NCI-H774 (cell line): ENCODE results near the gene CD96.

Experiments used
- DNase-seq: peaks from one replicate; lab custom pipeline; 2025; lab: John Stamatoyannopoulos, UW

CD96 gene

DNA sequence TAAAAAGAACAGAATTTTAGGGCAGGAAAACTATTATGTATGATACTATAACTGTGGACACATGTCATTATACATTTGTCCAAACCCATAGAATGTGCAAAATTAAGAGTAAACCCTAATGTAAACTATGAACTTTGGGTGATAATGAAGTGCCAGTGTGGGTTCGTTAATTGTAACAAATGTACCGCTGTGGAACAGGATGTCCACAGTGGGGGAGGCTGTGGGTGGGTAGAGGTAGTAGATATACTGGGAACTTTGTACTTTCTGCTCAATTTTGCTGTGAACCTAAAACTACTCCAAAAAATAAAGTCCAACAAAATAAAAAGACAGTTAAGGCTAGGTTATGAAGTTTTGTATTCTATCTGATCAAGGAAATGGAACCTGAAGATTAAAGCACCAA is 24.8 kb downstream of the CD96 start:
- DNase-seq = no peak

GRCh38 chr3:111568355-111568754 is 26.4 kb downstream of the CD96 start:
- no peak for DNase-seq

- DNase-seq = no peak
Observed at GRCh38 chr3:111568911-111569310, 26.9 kb downstream of the CD96 start.

DNA sequence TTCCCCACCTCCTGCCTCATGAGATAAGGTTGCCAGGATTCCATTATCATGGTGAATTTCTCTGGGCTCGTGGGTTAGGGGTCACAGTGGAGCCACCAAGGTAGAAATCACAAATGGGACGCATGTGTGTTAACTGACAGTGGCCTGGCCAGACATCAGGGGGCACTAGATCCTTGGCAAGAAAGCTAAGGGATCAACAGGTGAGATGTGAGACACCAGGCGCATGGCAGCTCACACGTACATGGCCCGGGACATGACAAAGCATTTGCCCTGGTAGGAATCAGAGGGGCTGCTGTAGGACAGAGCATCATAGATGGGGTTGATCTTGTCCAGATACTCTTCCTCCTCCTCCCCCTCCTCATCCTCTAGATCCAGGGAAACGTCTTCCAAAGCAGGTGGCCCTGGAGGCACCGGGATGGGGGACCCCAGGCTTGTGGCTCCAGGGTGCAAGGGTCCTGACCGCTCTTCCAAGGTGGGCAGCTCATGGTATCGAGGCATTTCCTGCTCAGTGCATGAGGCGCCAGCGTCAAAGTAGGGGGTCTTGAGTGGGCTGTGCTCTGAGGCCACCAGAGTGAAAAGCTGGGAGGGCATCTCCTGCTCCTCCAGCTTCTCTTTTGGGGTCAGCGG is 28.5 kb downstream of the CD96 start:
- no peak for DNase-seq

DNA sequence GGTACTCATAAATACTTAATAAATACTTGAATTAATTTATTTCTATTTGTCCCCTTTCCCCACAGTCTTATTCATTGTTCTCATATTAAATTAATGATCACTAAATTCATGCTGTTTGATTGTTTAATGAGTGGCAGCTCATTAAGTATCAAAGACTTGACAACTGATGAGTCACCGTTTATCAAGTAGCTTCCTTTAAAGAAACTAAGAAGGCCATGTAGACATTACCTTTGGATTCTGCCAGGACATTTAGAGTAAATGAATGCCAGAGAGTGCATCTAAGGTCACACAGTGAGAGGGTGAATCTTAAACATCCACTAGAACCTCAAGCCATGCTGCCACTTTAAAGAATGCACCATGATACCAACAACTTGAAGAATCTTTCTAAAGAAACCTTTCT is 29.3 kb downstream of the CD96 start:
- no peak for DNase-seq

GRCh38 chr3:111571907-111572460 is 30.0 kb downstream of the CD96 start:
- no peak for DNase-seq

DNA sequence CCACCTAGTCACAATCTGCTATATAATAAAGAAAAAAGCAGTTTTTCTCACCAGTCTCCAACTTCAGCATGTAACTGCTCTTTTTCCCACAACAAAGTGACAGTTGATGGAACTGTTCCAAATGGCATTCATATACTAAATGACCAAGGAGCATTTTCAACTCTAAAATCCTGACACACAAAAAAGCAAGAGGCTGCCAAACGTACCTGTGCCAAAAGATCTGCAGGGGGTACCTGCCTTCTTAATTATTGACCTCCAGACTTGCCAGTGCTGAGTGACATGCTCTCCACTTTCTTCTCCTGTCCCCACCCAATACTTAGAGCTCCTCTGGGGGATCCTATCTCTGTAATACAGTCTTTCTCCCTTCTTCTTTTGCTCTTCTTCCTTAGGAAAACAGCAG is 35.1 kb downstream of the CD96 start:
- DNase-seq = no peak

GRCh38 chr3:111577798-111578685 is 36.0 kb downstream of the CD96 start:
- no peak for DNase-seq

DNA sequence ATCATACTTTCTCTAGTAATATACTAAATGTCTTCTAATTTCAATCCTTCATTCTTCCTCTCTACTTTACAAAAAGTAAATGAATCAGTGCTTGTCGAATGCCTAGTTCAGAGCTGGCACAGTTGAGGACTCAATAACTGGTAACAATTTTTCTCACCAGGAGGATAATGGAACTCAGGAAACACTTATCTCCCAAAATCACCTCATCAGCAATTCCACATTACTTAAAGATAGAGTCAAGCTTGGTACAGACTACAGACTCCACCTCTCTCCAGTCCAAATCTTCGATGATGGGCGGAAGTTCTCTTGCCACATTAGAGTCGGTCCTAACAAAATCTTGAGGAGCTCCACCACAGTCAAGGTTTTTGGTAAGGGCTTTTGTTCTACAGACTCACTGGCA is 36.9 kb downstream of the CD96 start:
- no peak for DNase-seq

DNA sequence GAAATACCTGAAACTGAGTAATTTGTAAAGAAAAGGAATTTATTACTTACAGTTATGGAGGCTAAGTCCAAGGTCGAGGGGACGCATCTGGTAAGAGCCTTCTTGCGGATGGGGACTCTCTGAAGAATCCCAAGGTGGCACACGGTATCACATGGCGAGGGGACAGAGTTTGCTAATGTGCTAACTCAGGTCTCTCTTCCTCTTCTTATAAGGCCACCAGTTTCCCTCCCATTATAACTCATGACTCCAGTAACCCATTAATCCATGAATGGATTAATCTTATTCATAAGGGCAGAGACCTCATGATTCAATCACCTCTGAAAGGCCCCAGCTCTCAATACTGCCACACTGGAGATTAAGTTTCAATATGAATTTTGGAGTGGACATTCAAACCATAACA is 37.5 kb downstream of the CD96 start:
- no peak for DNase-seq

GRCh38 chr3:111581403-111582119 is 39.6 kb downstream of the CD96 start:
- no peak for DNase-seq

DNA sequence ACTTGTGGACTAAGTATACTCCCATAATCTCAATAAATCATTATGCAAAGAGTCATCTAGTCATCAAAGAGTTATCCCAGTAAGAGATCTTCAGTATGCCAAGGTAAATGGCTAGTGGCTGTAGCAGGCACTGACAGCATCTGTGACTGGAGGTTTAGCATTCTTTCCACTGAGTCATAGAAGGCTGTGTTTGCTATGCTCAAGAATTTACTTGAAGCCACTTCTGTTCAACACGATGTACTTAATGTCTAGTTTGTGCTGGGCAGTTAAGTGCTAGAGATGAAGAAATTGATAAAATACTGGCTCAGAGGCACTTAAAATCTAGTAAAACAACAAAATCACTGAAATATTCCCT is 40.1 kb downstream of the CD96 start:
- no peak for DNase-seq

- DNase-seq = no peak
Observed at GRCh38 chr3:111584744-111585143, 42.7 kb downstream of the CD96 start.

- no peak for DNase-seq
Observed at GRCh38 chr3:111585217-111585616, 43.2 kb downstream of the CD96 start.

DNA sequence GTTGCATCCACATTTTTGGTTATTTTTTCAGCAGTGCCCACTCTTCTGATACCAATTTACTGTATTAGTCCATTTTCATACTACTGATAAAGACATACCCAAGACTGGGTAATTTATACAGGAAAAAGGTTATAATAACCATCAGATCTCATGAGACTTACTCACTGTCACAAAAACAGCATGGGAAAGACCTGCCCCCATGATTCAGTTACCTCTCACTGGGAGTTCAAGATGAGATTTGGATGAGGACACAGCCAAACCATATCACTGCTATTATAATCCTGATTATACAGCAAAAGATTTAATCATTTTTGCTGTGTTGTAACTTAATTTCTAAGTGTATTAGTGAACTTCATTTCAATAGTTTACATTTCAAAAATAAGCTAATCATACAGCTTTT is 46.5 kb downstream of the CD96 start:
- DNase-seq = no peak

GRCh38 chr3:111589303-111590142 is 47.5 kb downstream of the CD96 start:
- no peak for DNase-seq

DNA sequence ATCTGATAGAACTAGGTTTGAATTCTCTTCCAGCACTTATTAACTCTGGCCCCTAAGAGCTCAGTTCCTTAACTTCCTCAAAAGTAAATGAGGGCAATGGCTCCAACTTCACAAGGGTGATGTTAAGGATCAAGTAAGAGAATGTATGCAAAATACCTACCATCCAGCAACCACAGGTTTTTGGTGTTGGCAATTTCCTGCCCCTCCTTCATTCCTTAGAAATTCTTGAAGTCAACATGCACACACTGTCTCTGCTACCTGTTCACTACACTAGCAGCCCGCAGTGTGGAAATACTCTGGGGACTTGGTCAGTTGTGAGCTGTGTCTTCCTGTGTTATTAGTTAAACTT is 48.1 kb downstream of the CD96 start:
- no peak for DNase-seq

DNA sequence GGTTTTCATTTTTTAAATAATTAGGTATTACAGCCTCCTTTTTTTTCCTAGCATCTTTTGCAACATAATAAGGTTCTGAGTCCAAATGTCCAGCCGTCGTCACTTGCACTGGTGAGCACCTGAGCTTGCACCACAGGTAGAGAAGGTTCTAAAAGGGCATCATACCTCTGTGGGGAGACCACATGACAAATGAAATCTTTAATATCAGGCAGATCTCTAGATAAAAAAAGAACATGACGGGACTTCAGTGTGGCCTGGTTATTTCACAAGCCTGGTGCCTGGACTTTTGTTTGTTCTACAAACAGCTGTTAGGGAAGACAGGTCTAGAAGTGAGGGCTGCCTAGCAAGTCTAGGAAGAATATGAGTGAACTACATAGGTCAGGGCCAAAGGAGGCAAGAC is 49.6 kb downstream of the CD96 start:
- DNase-seq = no peak

GRCh38 chr3:111592143-111592542 is 50.1 kb downstream of the CD96 start:
- no peak for DNase-seq

DNA sequence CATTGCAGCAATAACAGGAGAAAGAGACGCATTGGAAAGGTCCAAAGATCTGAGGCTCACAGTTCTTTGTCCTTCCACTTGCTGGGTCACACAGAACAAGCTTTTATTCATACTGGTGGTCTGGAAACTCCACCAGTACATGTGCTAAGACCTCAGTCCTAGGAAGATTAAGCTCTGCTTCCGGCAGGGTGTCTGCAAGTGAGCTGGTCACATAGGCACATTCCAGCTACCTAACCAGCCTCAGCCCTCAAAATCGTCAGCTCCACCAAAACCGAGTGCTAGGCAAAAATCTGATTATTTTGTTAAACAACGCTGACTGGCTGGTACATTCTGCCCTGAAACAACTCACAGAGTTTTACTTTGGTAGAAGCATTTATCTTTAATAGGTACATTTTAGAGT is 50.9 kb downstream of the CD96 start:
- DNase-seq = no peak

DNA sequence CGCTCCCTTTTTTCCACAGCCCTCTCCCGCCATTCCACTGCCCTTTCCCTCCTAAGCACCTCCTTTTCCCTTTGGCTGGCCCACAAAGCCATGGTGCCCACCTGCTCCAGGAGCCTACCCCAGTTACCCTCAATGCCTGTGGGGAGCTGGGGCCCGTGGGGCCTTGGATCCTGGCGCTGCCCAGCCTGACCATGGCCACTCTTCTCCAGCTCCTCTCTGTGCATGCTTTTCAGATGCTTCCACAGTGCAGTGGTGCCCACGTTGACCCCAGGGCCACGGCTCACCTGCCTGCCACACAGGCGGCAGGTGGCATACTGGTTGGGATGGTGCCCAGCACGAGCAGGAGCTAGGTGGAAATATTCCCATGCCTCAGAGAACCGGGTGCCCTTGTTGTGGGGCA is 51.7 kb downstream of the CD96 start:
- no peak for DNase-seq

DNA sequence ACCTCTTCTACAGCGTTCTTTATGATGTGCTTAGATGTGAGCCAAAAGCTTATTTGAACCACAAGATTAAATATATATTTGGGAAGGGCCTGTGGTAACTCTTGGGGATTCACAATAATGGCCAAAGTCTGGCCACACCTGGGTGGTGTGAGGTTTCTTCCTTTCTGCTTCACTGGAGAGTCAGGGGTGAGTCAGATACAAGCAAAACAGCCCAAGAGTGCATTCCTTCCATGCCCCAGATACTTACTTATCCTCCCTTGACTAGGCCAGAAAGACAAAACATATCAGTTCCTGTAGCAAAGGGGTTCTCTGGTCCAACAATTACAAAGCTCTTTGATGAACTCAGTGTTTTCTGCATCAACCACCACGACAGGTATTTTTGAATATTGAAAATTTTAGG is 52.2 kb downstream of the CD96 start:
- no peak for DNase-seq
